Measurements from ENCODE around the gene DSE.
A peak's percentile ranks its signal among the peaks of the same experiment; 100 is the strongest.

Gene DSE

GRCh38 chr6:116386581-116387299, 16.0 kb downstream of the DSE start:
- DNase-seq (ENCODE audit: low read depth), result peak; percentile 85
- TF ChIP-seq CTCF (IDR thresholded peaks at IDR 0.05; ENCODE audit: insufficient read depth, low read depth, low read length, missing control alignments), result no peak
- no peak overlapping the region for H3K4me3 ChIP-seq (ENCODE audit: low read length)

GRCh38 chr6:116387374-116387773, 16.6 kb downstream of the DSE start:
- H3K4me3 ChIP-seq (ENCODE audit: low read length), result no peak overlapping the region
- TF ChIP-seq CTCF (IDR thresholded peaks at IDR 0.05; ENCODE audit: insufficient read depth, low read depth, low read length, missing control alignments), result no peak
- DNase-seq (ENCODE audit: low read depth), result peak; percentile 98

GRCh38 chr6:116388924-116389323, 18.2 kb downstream of the DSE start:
- TF ChIP-seq CTCF (IDR thresholded peaks at IDR 0.05; ENCODE audit: insufficient read depth, low read depth, low read length, missing control alignments), result no peak
- DNase-seq (ENCODE audit: low read depth), result no peak
- no peak overlapping the region for H3K4me3 ChIP-seq (ENCODE audit: low read length)

GRCh38 chr6:116389357-116389756, 18.6 kb downstream of the DSE start:
- no peak overlapping the region for H3K4me3 ChIP-seq (ENCODE audit: low read length)
- DNase-seq (ENCODE audit: low read depth), result no peak
- TF ChIP-seq CTCF (IDR thresholded peaks at IDR 0.05; ENCODE audit: insufficient read depth, low read depth, low read length, missing control alignments), result no peak

- no peak for DNase-seq (ENCODE audit: low read depth)
- no peak for TF ChIP-seq CTCF (IDR thresholded peaks at IDR 0.05; ENCODE audit: insufficient read depth, low read depth, low read length, missing control alignments)
- H3K4me3 ChIP-seq (ENCODE audit: low read length), result no peak overlapping the region
These were observed 19.8 kb downstream of the DSE start for GRCh38 chr6:116390581-116390980.

- no peak overlapping the region for H3K4me3 ChIP-seq (ENCODE audit: low read length)
- DNase-seq (ENCODE audit: low read depth), result peak; percentile 77
- no peak for TF ChIP-seq CTCF (IDR thresholded peaks at IDR 0.05; ENCODE audit: insufficient read depth, low read depth, low read length, missing control alignments)
These were observed 21.6 kb downstream of the DSE start for GRCh38 chr6:116392132-116393013.
